NCI-H526 (cell line): Measurements from ENCODE around the gene DIPK2A.

Experiments
- DNase-seq, 2 experiments: peaks; one replicate each; lab custom pipeline; 2025; lab: John Stamatoyannopoulos, UW

Gene DIPK2A, protein sequence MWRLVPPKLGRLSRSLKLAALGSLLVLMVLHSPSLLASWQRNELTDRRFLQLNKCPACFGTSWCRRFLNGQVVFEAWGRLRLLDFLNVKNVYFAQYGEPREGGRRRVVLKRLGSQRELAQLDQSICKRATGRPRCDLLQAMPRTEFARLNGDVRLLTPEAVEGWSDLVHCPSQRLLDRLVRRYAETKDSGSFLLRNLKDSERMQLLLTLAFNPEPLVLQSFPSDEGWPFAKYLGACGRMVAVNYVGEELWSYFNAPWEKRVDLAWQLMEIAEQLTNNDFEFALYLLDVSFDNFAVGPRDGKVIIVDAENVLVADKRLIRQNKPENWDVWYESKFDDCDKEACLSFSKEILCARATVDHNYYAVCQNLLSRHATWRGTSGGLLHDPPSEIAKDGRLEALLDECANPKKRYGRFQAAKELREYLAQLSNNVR

DNA sequence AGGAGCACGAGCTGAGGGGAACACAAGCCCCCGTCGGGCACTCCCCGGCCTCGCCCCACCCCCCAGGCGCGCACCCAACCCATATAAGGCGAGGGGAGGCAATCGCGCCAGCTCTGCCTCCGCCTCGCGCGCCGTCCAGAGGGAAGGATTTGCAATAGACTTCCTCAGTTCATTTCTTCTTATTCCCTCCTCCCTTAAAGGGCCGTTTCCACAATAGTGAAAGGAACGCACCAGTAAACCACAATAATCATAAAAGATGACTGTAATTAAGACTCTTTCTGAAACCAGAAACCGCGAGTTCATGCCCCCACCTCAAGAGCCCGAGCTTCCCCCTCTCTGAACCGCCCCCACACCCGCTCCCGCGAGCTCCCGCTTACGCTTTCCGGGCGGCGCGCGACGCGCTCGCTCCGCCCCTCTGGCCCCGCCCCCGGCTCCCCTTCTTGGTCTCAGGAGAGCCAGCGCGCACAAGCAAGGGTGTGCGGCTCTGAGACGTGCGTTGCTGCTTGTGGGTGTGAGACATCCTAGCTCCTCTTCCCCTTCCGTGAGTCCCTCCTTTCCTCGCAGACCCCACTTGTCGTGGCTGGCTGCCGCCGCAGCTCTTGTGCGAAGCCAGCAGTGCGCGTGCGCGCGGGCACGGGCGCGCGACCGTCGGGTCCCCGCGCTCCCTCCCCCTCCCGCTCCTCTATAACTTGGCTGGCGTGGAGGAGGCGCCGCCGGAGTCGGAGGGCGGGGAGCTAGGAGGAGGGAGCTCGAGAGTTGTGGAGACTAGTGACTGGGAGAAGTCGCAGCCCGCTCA is at the start of gene DIPK2A:
DIPK2A (plus strand) TSS at position 465 of the 796 bp plus-strand sequence. CDS start 510 bp downstream, outside the sequence.
- DNase-seq: peak; percentile 96 to 98

- no peak for DNase-seq
Measured at GRCh38 chr3:143924522-143925285, 46.9 kb upstream of the DIPK2A start.

GRCh38 chr3:143928056-143928455 is 43.6 kb upstream of the DIPK2A start:
- no peak for DNase-seq

DNA sequence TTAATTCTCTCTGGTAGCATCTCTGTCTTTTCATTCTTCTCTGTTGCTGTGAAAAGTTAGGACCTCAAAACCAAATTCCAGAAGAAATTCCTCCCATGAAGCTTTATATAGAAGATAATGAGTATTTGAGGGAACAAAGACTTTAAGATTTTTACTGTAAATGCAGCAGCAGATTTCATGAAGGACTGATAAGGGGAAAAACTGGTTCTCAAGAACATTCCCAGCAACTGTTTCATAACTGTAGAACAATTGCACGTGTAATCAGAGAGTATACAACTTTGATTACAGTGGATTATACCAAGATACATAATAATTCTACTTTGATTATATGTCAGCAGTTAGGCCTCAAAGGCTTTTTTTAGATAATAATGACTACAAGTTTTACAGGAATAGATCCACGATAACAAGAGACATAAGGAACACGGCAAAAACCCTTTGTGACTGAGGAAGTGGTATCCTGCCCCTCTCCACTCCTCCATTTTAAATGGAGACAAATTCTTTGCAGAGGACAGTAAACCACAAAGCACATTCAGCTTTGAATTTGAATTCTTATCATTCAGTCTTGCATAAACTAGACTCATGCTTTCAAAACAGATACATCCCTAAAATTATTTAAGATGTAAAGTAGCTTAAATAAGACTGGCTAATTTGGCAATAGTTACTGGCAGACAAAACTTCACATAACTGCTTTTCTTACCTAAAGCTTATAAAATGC is 42.9 kb upstream of the DIPK2A start:
- DNase-seq: no peak

- no peak for DNase-seq
Measured at GRCh38 chr3:143934791-143935190, 36.8 kb upstream of the DIPK2A start.

DNA sequence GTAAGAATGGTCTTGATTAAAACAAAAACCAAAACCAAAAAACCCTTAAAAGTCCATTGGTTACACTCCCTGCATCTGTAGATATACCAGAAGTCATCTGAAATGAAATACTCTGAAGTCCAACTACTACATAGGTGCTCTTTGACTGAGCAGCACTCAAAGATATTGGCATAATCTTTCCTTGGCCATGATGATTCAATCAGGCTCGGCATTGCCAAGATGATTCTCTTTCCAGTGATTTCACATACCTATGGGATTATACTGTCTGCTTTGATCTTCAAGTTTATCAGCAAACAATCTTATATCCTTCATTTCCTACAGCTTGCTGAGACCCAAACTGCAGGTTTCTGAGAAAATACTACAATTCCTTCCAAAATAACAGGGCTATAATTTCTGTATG is 35.9 kb upstream of the DIPK2A start:
- DNase-seq: no peak

- DNase-seq: no peak
Measured at GRCh38 chr3:143950810-143951209, 20.8 kb upstream of the DIPK2A start.

- peak in 1 of 2 experiments; percentile 48 for DNase-seq
Measured at GRCh38 chr3:143951351-143951971, 20.2 kb upstream of the DIPK2A start.

DNA sequence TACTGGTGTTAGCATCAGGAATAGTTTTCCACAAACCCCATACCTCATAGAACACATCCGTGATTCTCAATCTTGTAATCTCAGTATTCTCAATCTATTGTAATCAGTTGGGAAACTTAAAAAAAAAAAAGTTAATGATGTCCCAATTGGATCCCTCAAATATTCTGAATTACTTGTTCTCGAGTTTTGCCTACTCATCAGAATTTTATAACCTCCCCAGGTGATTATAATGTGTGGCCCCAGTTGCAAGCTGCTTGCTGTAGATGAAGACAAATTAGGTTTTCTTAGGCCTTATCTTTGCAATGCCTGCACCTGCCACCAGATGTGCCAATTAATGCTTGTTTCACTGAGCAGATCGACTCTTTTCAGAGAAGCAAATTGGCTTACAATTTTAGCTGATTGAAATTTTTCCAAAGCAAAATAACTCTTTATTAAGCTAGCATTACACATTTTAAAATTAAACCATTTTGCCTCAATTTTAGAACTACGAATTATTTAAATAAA is 19.0 kb upstream of the DIPK2A start:
- no peak for DNase-seq

GRCh38 chr3:143955113-143955512 is 16.5 kb upstream of the DIPK2A start:
- no peak for DNase-seq

DNA sequence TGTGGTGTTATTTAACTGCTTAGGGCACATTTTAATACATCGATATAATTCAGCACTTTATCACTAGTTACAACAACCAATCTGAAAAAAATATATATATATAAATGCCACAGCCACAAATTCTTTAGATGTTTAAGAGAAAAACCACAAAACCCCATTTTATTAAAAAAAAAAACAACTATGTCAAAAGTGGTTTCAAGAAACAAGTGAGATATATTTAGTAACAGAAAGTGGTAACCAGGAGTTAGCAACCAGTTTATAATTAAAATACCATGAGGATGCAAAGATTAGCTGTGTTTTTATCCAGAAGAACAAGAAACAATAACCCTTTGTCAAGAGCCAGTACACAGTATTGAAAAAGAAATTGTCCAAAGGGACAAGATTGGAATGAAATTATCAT is 14.8 kb upstream of the DIPK2A start:
- DNase-seq: no peak

DNA sequence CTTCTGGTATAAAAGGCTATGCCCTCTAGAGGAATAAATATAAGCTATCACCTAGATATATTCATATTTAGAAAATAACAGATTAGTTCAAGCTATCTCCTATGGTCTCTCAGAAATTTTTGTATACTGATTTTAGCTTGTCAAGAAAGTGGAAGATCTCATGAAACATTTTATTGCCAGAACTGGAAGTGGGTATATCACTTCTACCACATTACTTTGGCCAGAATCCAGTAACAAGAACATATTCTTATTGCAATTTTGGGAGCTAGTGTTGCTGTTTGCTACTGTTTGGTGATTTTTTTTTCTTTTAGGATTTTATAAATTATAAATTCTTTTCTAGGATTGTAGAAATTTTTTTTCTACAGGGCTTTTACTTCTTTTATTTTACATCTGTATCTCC is 14.2 kb upstream of the DIPK2A start:
- no peak for DNase-seq

- DNase-seq: no peak
Measured at GRCh38 chr3:143958966-143959365, 12.7 kb upstream of the DIPK2A start.

DNA sequence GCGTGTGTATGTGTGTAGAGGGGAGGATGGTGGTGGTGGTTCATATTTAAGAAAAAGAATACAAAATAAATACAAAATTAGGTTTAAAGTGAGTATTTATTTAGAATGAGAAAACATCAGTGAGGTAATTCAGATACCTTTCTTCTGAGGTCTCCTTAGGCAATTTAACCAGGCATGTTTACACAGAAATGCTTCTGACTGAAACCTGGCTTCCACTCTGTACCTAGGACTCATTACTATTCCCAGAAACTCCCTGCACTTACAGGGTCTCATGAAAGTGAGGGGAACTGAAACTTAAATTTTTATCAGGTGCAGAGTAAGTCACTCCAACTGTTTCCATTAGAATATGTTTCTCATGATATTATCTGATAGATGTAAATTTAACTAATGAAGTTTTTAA is 10.3 kb upstream of the DIPK2A start:
- DNase-seq: no peak

DNA sequence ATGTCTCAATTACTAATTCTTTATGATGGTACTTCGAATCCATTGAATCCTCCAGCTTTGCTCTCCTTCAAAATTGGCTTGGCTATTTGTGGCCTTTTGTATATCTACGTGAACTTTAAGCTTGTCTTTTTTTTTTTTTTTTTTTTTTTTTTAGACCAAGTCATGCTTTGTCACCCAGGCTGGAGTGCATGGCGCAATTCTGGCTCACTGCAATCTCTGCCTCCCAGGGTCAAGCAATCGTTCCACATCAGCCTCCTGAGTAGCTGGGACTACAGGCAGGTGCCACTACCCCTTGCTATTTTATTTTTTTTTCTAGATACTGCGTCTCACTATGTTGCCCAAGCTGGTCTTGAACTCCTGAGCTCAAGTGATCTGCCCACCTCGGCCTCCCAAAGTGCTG is 7.7 kb upstream of the DIPK2A start:
- no peak for DNase-seq

GRCh38 chr3:143970773-143971358 is 757 bp upstream of the DIPK2A start:
- DNase-seq: peak in 1 of 2 experiments; percentile 85

DNA sequence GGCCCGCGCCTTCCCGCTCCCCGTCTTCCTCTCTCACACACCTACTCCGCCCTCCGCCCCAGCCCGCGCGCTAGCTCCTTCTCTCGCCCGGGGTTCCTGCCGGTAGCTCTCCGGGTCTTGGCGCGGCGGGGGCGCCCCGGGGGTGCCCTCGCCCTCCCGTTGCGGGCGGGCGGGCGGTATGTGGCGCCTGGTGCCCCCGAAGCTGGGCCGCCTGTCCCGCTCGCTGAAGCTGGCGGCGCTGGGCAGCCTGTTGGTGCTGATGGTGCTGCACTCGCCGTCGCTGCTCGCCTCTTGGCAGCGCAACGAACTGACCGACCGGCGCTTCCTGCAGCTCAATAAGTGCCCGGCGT is 507 bp downstream of the DIPK2A start:
- no peak for DNase-seq

DNA sequence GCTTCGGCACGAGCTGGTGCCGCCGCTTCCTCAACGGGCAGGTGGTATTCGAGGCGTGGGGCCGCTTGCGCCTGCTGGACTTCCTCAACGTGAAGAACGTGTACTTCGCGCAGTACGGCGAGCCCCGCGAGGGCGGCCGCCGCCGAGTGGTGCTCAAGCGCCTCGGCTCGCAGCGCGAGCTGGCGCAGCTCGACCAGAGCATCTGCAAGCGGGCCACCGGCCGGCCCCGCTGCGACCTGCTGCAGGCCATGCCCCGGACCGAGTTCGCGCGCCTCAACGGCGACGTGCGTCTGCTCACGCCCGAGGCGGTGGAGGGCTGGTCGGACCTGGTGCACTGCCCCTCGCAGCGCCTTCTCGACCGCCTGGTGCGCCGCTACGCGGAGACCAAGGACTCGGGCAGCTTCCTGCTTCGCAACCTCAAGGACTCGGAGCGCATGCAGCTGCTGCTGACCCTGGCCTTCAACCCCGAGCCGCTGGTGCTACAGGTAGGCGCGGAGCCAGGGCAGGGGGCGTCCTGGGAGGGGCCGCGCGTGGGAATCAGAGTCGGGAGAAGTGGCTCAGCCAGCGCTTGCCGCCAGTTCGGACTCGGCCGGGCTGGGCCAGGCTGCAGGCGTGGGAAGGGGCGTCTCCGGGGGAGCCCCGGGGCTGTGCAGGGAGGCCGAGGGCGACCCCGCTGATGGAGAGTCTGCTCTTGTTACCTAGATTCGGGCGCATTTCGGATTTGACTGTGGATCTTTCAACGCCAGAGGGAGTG is 1.1 kb downstream of the DIPK2A start:
- peak; percentile 59 to 85 for DNase-seq

DNA sequence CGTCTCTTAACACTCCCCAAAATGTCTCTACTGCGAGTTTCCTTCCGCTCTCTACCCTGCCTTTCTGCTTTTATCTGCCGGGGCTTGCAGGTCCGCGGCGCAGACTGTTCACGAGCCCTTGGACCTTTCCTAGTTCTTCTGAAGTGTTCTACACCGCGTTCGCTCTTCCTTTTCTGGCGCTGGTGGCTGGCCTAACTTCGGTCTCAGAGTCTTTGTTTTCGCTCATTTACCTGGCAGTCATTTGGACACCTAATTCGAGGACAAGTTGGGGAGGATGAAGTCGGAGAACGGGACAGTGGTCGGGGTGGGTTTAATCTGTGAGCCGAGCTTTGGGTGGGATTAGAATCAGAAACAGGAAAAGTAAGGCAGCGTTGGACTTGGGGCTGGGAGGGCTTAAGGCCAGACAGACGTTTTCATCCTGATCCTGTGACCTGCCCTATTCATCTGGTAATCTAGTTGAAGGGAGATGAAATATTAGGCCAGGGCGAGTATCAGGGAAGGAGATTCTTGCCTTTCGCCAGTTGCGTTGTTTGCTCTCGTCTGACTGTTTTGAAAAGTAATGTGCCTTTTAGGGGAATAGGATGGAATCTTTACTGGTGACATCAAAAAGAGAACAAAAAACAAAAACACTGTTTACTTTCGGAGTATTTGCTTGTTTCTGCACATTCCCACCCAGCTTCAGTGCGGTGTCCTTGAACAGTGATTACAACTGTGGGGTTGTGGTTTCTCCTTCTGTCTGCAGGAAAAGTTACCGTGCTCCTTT is 1.8 kb downstream of the DIPK2A start:
- DNase-seq: peak; percentile 76 to 85
